HG03025 (cell line): Measurements from ENCODE around the gene RCCD1.

Experiments
- ATAC-seq: cut with Tn5 transposase; IDR thresholded peaks from one replicate; pipeline ENCODE4 v1.9.1; 2021; ENCODE audit warnings: mild to moderate bottlenecking, moderate library complexity; ENCODE audit not compliant: unreplicated experiment, low FRiP score

Gene RCCD1

DNA sequence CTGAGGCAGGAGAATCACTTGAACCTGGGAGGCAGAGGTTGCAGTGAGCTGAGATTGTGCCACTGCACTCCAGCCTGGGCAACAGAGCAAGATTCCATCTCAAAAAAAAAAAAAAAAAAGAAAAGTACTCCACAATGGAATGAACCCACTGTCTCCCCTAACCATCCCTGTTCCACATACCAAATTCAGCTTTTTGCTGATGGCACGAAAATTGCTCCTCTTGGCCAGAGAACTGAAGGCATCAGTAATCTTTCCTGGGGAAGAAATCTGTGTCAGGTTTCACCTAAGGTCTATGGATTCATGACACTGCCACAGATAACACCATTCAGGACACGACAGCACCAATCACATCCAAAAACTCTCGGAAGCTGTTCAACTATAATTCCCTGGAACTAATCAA, 46.5 kb downstream of the RCCD1 start:
- ATAC-seq, result no peak

DNA sequence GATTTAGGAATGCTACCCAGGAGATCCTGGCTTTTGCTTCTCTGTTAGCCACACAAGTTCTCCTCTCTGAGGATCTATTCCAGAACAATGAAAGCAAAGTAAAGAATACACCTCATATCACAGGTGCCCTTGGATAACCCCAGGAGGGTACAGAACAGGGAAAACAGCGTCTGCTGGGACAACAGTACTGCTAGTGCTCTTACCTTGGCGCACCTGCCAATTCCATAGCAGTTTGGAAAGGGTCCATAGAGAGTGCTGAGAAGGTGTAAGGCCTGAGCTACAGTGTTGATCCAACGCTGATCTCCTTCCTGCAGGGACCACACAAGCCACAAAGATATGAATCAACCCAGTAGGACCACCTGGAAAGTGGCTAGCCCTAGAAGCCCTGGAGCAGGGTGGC, 52.6 kb downstream of the RCCD1 start:
- ATAC-seq, result no peak
